ENCODE data around the gene FUBP3.

The FUBP3 gene

DNA sequence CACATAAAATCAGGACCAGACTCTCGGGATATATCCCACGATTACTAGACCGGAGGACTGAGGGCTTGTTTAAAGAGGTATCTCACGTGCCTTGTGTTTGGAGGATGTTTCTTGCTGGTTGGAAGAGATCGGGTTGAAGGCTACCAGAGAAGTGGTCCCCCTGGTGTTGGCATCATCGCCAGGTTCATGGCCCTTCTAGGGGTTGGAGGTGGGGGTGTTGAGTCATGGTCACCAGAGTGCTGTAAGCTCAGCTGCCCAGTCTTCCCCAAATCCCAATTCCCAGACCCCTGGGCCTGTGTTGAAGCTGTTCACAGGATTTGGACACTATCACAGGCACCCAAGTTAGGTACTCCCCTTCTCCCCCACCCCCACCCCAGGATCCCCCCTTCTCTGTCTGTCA lies 55.9 kb downstream of the FUBP3 start:
- Histone ChIP-seq H3K4me3 (replicated peaks; ENCODE audit: insufficient read depth, low read length) (no peak overlapping the region), H3K27ac (replicated peaks) (no peak overlapping the region), H3K27me3 (ENCODE audit: insufficient read depth, poor library complexity, severe bottlenecking) (no peaks in the 10 kb centered on the region)
- TF ChIP-seq, protein P1, sequence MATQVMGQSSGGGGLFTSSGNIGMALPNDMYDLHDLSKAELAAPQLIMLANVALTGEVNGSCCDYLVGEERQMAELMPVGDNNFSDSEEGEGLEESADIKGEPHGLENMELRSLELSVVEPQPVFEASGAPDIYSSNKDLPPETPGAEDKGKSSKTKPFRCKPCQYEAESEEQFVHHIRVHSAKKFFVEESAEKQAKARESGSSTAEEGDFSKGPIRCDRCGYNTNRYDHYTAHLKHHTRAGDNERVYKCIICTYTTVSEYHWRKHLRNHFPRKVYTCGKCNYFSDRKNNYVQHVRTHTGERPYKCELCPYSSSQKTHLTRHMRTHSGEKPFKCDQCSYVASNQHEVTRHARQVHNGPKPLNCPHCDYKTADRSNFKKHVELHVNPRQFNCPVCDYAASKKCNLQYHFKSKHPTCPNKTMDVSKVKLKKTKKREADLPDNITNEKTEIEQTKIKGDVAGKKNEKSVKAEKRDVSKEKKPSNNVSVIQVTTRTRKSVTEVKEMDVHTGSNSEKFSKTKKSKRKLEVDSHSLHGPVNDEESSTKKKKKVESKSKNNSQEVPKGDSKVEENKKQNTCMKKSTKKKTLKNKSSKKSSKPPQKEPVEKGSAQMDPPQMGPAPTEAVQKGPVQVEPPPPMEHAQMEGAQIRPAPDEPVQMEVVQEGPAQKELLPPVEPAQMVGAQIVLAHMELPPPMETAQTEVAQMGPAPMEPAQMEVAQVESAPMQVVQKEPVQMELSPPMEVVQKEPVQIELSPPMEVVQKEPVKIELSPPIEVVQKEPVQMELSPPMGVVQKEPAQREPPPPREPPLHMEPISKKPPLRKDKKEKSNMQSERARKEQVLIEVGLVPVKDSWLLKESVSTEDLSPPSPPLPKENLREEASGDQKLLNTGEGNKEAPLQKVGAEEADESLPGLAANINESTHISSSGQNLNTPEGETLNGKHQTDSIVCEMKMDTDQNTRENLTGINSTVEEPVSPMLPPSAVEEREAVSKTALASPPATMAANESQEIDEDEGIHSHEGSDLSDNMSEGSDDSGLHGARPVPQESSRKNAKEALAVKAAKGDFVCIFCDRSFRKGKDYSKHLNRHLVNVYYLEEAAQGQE (IDR thresholded peaks at IDR 0.05; ENCODE audit: insufficient replicate concordance, low read depth): no peak
- TF ChIP-seq, protein P2, sequence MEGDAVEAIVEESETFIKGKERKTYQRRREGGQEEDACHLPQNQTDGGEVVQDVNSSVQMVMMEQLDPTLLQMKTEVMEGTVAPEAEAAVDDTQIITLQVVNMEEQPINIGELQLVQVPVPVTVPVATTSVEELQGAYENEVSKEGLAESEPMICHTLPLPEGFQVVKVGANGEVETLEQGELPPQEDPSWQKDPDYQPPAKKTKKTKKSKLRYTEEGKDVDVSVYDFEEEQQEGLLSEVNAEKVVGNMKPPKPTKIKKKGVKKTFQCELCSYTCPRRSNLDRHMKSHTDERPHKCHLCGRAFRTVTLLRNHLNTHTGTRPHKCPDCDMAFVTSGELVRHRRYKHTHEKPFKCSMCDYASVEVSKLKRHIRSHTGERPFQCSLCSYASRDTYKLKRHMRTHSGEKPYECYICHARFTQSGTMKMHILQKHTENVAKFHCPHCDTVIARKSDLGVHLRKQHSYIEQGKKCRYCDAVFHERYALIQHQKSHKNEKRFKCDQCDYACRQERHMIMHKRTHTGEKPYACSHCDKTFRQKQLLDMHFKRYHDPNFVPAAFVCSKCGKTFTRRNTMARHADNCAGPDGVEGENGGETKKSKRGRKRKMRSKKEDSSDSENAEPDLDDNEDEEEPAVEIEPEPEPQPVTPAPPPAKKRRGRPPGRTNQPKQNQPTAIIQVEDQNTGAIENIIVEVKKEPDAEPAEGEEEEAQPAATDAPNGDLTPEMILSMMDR (IDR thresholded peaks at IDR 0.05; ENCODE audit: insufficient read depth, low read length): no peak
- no peak for TF ChIP-seq GABPA (IDR thresholded peaks at IDR 0.05; ENCODE audit: low read depth)
- TF ChIP-seq POLR2AphosphoS5 (IDR thresholded peaks at IDR 0.05; ENCODE audit: low read depth): no peak
- no peak for TF ChIP-seq SPI1 (IDR thresholded peaks at IDR 0.05; ENCODE audit: borderline replicate concordance, low read depth)
- DNase-seq (ENCODE audit: low read depth in 1 of 2, low spot score in 1 of 2): no peak

DNA sequence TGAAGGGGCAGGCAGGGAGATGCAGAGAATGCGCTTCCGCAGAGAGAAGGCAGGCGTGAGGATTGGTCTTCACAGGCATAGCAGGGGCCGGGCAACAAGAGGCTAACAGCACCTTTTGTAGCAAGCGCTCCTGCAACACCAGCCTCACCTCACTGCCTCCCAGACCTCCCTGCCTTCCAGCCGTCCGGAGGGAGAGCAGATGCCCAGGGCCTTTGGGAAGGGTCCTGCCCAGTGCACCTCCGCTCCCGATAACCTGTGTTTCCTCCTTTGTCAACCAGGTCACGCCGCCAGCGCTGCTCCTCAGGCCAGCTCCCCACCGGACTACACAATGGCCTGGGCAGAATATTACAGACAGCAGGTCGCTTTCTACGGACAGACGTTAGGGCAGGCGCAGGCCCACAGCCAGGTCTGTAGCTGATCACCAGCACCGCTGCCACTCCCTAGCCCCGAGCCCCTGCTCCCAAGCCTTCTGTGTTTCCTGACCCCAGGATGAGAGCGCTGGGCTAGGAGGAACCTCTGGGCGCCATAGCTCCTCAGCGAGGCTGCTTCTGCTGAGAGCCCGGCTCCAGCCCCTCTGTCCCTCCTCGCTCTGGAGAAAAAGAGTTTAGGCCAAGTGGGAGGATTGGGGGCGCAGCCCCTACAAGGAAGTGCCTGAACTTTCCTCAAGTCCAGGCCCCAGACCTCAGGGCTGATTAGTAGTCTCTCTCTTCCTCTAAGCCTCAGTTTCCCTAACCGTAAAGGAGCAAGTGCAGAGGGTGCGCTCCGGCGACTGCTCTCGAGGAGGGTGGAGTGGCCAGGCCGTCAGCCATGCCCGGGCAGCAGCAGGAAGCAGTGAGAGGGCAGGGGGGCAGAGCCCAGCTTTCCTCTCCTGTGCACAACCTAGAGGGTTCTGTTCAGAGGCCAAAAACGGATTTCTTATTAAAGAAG lies 56.6 kb downstream of the FUBP3 start:
- DNase-seq (ENCODE audit: low read depth in 1 of 2, low spot score in 1 of 2): no peak
- TF ChIP-seq, protein P1 (IDR thresholded peaks at IDR 0.05; ENCODE audit: insufficient replicate concordance, low read depth): no peak
- TF ChIP-seq GABPA (IDR thresholded peaks at IDR 0.05; ENCODE audit: low read depth): no peak
- TF ChIP-seq SPI1 (IDR thresholded peaks at IDR 0.05; ENCODE audit: borderline replicate concordance, low read depth): no peak
- TF ChIP-seq, protein P2 (IDR thresholded peaks at IDR 0.05; ENCODE audit: insufficient read depth, low read length): no peak
- no peak for TF ChIP-seq POLR2AphosphoS5 (IDR thresholded peaks at IDR 0.05; ENCODE audit: low read depth)
- Histone ChIP-seq H3K27me3 (ENCODE audit: insufficient read depth, poor library complexity, severe bottlenecking) (no peaks in the 10 kb centered on the region), H3K27ac (replicated peaks) (no peak overlapping the region), H3K4me3 (replicated peaks; ENCODE audit: insufficient read depth, low read length) (no peak overlapping the region)

DNA sequence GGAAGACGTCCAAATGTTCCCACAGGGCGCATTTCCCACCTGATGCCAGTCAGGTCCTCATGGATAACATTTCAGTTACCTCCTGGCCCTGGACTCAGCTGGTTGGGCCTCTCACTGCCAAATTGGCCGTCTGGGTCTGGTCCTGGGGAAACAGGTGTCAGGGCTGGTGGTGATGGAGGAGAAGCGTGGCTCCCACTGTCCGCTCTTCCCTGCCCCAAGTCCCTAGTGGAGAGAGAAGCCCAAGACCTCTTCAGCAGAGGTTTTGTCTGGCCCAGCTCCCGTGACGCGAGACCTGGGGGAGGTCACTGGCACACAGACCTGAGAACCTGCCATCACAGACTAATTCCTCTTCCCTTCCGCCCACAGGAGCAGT lies 57.3 kb downstream of the FUBP3 start:
- no peak for DNase-seq (ENCODE audit: low read depth in 1 of 2, low spot score in 1 of 2)
- TF ChIP-seq, protein P2 (IDR thresholded peaks at IDR 0.05; ENCODE audit: insufficient read depth, low read length): no peak
- TF ChIP-seq, protein P1 (IDR thresholded peaks at IDR 0.05; ENCODE audit: insufficient replicate concordance, low read depth): no peak
- TF ChIP-seq POLR2AphosphoS5 (IDR thresholded peaks at IDR 0.05; ENCODE audit: low read depth): no peak
- TF ChIP-seq GABPA (IDR thresholded peaks at IDR 0.05; ENCODE audit: low read depth): no peak
- no peak for TF ChIP-seq SPI1 (IDR thresholded peaks at IDR 0.05; ENCODE audit: borderline replicate concordance, low read depth)
- no peak overlapping the region for H3K27ac ChIP-seq (replicated peaks)
- no peaks in the 10 kb centered on the region for H3K27me3 ChIP-seq (ENCODE audit: insufficient read depth, poor library complexity, severe bottlenecking)
- H3K4me3 ChIP-seq (replicated peaks; ENCODE audit: insufficient read depth, low read length): no peak overlapping the region
